Right hindlimb (tissue), 1 donor: Measurements from ENCODE around the gene CCDC85C.
A peak's percentile ranks its signal among the peaks of the same experiment; 100 is the strongest.

Experiments
- DNase-seq: peaks from one replicate; pipeline ENCODE4 v3.0.0-alpha.2; 2018

CCDC85C gene

GRCh38 chr14:99507860-99508640, 96.0 kb downstream of the CCDC85C start:
- DNase-seq = no peak

DNA sequence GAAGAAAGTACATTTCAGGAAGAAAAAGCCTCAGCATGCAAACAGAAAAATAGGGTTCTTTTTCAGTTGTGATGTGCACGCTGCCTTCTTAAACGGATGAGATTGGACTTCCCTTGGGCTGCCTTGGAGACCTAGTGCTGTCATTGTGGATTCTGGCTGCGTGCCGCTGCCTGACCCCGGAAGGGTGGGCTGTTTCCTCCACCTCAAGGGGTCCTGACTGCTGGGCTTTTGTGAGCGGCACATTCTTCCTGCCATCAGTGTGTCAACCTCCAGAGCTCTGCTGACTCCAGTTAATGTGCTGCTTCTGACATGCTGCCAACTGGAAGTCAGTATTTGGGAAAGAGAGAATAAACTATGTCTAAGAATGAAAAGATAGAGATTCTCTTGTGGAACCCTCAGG, 97.7 kb downstream of the CCDC85C start:
- DNase-seq = no peak

DNA sequence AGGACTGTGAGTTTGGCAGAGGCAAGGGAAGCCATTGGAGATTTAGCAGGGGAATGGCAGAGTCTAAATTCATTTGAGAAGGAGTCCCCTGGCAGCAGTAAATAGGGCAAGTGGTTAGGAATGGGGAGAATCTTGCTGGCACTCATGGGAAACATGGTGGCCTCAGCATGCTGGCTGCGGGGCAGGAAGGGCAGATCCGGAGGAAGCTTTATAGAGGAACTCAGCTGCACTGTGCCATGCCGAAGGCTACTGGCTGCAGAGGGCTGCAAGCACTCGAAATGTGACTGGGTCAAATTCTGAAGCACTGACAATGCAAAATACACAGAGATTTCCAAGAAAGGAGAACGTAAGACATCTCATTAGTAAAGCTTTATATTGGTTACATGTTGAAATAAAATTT, 98.9 kb downstream of the CCDC85C start:
- DNase-seq = no peak

DNA sequence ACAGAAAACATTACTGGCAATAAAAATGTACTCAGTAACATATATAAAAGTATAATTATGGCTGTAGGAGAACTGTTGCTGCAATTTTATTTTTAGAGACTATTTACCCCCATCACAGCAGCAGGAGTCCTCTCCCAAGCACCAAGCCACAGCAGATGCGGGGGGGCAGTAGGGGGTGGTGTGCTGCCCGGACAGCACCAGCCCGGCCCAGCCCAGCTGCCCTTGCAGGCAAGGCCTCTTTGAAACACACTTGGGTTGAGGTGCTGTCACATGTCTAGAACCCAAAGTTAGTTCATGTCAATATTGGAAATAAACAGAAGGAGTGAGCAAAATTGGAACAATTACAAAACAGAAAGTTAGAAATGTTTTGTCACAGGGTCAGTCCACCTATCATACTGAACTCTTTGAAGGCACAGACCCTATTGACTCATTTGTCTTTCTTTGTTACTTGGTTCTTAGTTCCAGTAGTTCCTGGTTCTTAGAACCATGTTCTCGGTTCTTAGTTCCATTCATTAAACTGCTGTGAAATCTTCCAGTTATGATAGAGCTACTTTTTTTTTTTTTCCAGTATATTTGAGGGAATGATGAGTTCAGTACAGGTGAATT, 100.1 kb downstream of the CCDC85C start:
- no peak for DNase-seq

DNA sequence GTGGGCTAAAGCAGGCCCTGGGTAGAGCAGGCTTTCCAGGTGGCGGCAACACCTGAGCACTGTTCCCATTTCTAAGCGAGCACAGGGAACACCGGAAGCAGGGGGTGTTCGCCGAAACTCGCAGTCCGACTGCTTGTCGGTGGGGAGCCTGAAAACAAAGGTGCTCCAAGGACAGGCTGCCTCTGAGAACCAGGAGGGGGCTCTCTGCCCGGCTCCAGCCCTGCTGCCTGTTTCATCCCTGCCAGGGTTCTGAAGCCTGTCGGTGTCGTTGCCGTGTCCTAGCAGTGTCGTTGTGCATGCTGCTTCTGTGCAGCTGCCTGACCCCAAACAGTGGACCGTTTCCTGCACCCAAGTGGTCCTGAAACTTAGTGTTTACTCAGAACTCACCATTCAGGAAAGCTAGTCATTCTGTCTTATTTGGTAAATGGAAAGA, 101.0 kb downstream of the CCDC85C start:
- no peak for DNase-seq

GRCh38 chr14:99497894-99498293, 106.1 kb downstream of the CCDC85C start:
- no peak for DNase-seq

DNA sequence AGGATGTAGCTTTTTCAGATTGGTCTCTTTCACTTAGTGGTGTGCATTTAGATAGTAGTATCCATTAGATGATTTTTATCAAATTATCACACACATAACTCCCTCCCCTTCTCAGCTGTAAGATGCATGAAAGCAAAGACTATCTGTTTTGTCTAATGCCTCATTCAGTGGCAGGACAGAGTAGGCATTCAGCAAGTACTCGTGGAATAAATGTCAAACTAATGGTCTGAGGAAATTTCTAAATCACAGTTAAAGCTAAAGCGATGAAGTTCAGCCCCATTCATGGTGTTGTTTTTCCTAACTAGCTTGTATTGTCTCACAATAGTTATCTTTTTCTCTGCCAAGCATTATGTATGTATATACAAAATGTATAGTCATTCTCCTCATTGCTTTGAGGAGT, 106.7 kb downstream of the CCDC85C start:
- no peak for DNase-seq

GRCh38 chr14:99484106-99484505, 119.9 kb downstream of the CCDC85C start:
- no peak for DNase-seq

DNA sequence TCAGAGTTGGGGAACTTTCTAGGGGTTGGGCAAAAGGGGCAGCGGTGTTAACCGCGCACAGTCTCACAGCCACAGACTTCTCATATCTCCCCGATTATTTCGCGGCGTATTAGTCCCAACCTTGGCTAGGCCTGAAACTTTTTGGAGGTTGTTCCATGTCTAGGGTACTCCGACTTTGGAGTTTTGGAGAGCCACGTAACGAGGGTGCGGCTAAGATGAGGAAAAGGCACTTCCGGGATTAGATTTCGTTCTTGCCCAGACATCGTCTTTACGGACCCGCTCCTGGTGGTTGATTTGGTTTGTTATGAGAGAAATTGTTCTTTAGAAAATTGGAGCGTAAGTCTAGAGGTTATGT, 122.3 kb downstream of the CCDC85C start:
- no peak for DNase-seq

GRCh38 chr14:99480917-99481744, 122.9 kb downstream of the CCDC85C start, which contains the start of gene CCNK:
CCNK (plus strand) TSS chr14:99481409; CDS start chr14:99492678, 11,269 bp downstream.
- DNase-seq = peak; percentile 100

GRCh38 chr14:99479906-99480869, 123.8 kb downstream of the CCDC85C start, which contains the start of gene SETD3:
SETD3 (minus strand) TSS chr14:99480859; CDS start chr14:99465805, 15,054 bp downstream.
- DNase-seq = peak; percentile 68

GRCh38 chr14:99479160-99479905, 124.7 kb downstream of the CCDC85C start:
- no peak for DNase-seq

DNA sequence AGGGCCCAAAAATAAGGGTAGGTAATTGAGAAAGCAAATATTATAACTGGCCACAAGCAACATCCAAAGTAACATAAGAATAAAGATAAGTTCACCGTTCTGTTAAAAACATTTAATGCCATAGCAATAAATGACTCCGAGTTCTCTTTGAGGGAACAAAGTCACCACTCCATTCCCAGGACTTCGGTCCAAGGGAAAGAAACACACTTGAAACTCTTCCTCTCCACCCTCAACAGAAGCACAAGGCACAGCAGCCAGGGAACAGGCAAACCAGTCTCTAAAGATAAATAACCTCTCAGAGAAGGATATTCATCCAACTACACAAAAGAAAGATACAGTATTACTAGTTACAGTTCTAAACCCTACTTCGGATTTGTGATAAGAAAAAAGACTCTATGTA, 125.9 kb downstream of the CCDC85C start:
- no peak for DNase-seq

- no peak for DNase-seq
These were observed 127.1 kb downstream of the CCDC85C start for GRCh38 chr14:99476864-99477263.

- DNase-seq = no peak
These were observed 128.3 kb downstream of the CCDC85C start for GRCh38 chr14:99475660-99476059.

DNA sequence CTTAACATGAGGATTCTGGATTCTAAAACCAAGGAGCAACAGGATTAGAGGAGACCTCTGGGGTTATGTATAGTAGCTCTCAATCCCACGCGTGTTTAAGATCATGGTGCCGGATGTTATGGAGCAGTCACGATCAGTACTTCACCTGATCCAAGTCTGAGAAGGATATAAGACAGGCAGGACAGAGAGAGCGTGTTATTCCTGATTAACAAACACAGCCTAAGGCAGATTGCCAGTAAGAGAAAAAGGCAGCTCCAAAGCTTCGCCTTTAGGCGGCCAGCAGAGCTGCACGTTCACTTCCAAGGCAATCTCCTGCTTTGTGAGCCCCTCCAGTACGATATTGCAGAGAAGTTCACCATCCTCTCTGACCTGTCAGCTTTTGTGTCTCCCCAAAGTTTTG, 128.8 kb downstream of the CCDC85C start:
- DNase-seq = no peak

- DNase-seq = no peak
These were observed 130.5 kb downstream of the CCDC85C start for GRCh38 chr14:99473458-99473857.

- no peak for DNase-seq
These were observed 131.1 kb downstream of the CCDC85C start for GRCh38 chr14:99472937-99473336.

GRCh38 chr14:99471731-99472130, 132.3 kb downstream of the CCDC85C start:
- DNase-seq = no peak

GRCh38 chr14:99468836-99469592, 135.0 kb downstream of the CCDC85C start:
- DNase-seq = no peak

GRCh38 chr14:99468081-99468480, 135.9 kb downstream of the CCDC85C start:
- DNase-seq = no peak
